Thyroid gland (tissue), 4 donors: ENCODE results near the gene SLC38A10. TPM values are rescaled to one million over a fixed set of nuclear protein-coding genes. Genes with fewer than 3 reads are reported as not detected.

Source experiments
- DNase-seq, 2 donors: peaks; one replicate each; pipeline ENCODE4 v3.0.0-alpha.2; 2019
- H3K27ac ChIP-seq, 3 donors: fragments of 200-600 bp; sonication (generic); 1 replicate in 2 of 3; 2 replicates in 1 of 3; pipeline ENCODE4 v1.5.1; 2016 to 2019; ENCODE audit warnings: mild to moderate bottlenecking in 1 of 3, moderate library complexity in 1 of 3
- H3K27me3 ChIP-seq: fragments of 200-600 bp; sonication (generic); one replicate; pipeline ENCODE4 v1.5.1; 2019
- H3K36me3 ChIP-seq, 2 donors: fragments of 200-600 bp; sonication (generic); one replicate each; pipeline ENCODE4 v1.5.1; 2016 to 2019
- H3K4me1 ChIP-seq, 2 donors: fragments of 200-600 bp; sonication (generic); one replicate each; pipeline ENCODE4 v1.5.1; 2017 to 2019
- H3K4me3 ChIP-seq, 3 donors: fragments of 200-600 bp; sonication (generic); replicated peaks in 1 of 3; 1 replicate in 2 of 3; 2 replicates in 1 of 3; pipeline ENCODE4 v1.5.1; 2016; ENCODE audit warnings: mild to moderate bottlenecking in 1 of 3
- H3K9me3 ChIP-seq: fragments of 200-600 bp; sonication (generic); one replicate; pipeline ENCODE4 v1.5.1; 2017
- POLR2A ChIP-seq, 2 donors: fragments of 450-650 bp; IDR thresholded peaks; one replicate each; pipeline ENCODE4 v1.6.1; 2017; ENCODE audit warnings: antibody characterized with exemption in 2 of 2, mild to moderate bottlenecking in 2 of 2, moderate library complexity in 1 of 2
- WGBS, 2 donors: methylation state at CpG; one replicate each; pipeline ENCODE4 v1.1.5; 2017; 5-methylcytosine and 5-hydroxymethylcytosine counted together
- intact Hi-C: fragments of 100-400 bp; cut with DNase I; formaldehyde crosslinking; loops from one replicate; pipeline ENCODE4 v1.15.1; 2023
- total RNA-seq, 4 donors: library from RNA; depleted of rRNA; stranded (reverse); fragments of >200 nt; gene quantifications; one replicate each; pipeline ENCODE4 v1.2.3, GENCODE V29; 2016
- TF ChIP-seq, protein P1 (sequence below), 6 experiments: fragments of 200-600 bp in 3 of 6; fragments of 450-650 bp in 3 of 6; sonication (generic) in 3 of 6; IDR thresholded peaks; one replicate each; pipeline ENCODE4 v1.5.1; 2016 to 2019; ENCODE audit warnings: antibody characterized with exemption in 6 of 6, mild to moderate bottlenecking in 2 of 6, inconsistent platforms in 1 of 6, moderate library complexity in 1 of 6

Gene SLC38A10
- total RNA-seq, 4 donors from 2014 or later, result 81.8 to 140 (median 121) TPM

DNA sequence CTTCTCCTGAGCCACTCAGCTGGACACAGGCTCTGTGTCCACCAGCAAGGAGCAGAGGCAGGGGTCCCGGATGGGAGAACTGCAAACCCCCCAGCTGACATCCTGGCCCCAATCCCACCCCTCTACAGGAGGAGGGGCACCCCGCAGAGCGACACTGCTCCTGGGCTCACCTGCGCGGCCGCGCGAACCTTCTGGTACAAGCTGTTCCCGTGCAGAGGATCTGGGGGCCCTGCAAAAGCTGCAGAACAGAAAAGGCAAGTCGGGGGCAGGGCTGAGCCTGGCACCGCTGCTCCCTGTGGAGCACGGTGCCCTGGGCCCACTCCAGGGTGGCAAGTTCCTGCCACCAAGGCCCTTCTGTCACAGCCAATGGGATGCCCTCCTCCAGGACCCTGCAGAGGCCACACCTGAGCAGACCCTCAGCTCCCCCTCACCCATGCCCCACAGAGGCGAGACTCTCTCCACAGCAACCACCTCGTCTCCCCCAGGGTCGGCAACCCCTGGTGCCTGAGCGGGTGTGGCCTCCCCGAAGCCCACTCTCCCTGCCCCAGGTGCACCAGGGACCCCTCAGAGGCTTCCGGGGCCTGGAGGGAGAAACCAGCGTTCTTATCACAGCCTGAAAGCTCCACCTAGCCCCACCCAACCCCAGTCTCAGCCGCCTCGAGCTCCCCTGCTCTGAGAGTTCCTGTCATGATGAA lies 61.1 kb downstream of the SLC38A10 start:
- TF ChIP-seq, protein P1, sequence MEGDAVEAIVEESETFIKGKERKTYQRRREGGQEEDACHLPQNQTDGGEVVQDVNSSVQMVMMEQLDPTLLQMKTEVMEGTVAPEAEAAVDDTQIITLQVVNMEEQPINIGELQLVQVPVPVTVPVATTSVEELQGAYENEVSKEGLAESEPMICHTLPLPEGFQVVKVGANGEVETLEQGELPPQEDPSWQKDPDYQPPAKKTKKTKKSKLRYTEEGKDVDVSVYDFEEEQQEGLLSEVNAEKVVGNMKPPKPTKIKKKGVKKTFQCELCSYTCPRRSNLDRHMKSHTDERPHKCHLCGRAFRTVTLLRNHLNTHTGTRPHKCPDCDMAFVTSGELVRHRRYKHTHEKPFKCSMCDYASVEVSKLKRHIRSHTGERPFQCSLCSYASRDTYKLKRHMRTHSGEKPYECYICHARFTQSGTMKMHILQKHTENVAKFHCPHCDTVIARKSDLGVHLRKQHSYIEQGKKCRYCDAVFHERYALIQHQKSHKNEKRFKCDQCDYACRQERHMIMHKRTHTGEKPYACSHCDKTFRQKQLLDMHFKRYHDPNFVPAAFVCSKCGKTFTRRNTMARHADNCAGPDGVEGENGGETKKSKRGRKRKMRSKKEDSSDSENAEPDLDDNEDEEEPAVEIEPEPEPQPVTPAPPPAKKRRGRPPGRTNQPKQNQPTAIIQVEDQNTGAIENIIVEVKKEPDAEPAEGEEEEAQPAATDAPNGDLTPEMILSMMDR (IDR thresholded peaks at IDR 0.05), result no peak
- TF ChIP-seq POLR2A (IDR thresholded peaks at IDR 0.05), result no peak
- peaks cover 10 to 14% of the 10 kb centered on the region in 2 donors for H3K4me1 ChIP-seq
- H3K27me3 ChIP-seq, result no peaks in the 10 kb centered on the region
- no peak for DNase-seq
- no peaks in the 10 kb centered on the region for H3K9me3 ChIP-seq
- H3K27ac ChIP-seq, result no peak overlapping the region
- H3K36me3 ChIP-seq, result peaks cover 13 to 30% of the 10 kb centered on the region in 2 donors
- intact Hi-C loops, result no loop called here
- H3K4me3 ChIP-seq, result no peak overlapping the region
- 88% methylated on average over 20 to 21 of the region's 21 CpGs for WGBS, 2 donors

DNA sequence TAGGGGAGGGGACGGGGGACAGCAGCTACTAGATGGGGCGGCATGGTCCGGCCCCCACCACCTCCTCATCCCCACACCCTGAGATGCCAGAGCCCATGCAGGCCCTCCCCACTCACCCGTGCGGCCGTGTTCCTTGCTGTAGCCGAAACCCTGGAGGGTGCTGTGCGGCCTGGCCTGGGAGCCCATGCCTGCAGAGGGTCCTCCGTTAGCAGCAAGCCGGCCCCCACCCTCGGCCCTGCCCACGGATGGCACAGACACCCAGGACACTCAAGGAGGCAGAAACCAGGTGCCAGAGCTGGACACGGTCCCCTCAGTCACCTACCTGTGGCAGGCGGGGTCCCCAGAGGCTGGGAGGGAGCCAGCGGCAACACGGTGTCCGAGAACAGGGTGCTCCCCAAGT lies 61.8 kb downstream of the SLC38A10 start:
- 96 to 98% methylated on average over 6 to 11 of the region's 17 CpGs for WGBS, 2 donors
- Histone ChIP-seq H3K27me3 (no peaks in the 10 kb centered on the region), H3K9me3 (no peaks in the 10 kb centered on the region), H3K4me1 (peaks cover 10 to 11% of the 10 kb centered on the region in 2 donors), H3K4me3 (no peak overlapping the region), H3K36me3 (peaks cover 13 to 30% of the 10 kb centered on the region in 2 donors), H3K27ac (no peak overlapping the region)
- TF ChIP-seq, protein P1 (IDR thresholded peaks at IDR 0.05), result no peak
- TF ChIP-seq POLR2A (IDR thresholded peaks at IDR 0.05), result no peak
- DNase-seq, result no peak
- intact Hi-C loops, result no loop called here

- WGBS, 2 donors, result 91 to 93% methylated on average over 10 to 15 of the region's 19 CpGs
- Histone ChIP-seq H3K27me3 (no peaks in the 10 kb centered on the region), H3K36me3 (peaks cover 13 to 30% of the 10 kb centered on the region in 2 donors), H3K27ac (no peak overlapping the region), H3K4me3 (no peak overlapping the region), H3K9me3 (no peaks in the 10 kb centered on the region), H3K4me1 (peaks cover 5% of the 10 kb centered on the region in 2 donors)
- DNase-seq, result no peak
- intact Hi-C loops, result no loop called here
- TF ChIP-seq, protein P1 (IDR thresholded peaks at IDR 0.05), result no peak
- no peak for TF ChIP-seq POLR2A (IDR thresholded peaks at IDR 0.05)
Measured at GRCh38 chr17:81232616-81233241, 62.4 kb downstream of the SLC38A10 start.

DNA sequence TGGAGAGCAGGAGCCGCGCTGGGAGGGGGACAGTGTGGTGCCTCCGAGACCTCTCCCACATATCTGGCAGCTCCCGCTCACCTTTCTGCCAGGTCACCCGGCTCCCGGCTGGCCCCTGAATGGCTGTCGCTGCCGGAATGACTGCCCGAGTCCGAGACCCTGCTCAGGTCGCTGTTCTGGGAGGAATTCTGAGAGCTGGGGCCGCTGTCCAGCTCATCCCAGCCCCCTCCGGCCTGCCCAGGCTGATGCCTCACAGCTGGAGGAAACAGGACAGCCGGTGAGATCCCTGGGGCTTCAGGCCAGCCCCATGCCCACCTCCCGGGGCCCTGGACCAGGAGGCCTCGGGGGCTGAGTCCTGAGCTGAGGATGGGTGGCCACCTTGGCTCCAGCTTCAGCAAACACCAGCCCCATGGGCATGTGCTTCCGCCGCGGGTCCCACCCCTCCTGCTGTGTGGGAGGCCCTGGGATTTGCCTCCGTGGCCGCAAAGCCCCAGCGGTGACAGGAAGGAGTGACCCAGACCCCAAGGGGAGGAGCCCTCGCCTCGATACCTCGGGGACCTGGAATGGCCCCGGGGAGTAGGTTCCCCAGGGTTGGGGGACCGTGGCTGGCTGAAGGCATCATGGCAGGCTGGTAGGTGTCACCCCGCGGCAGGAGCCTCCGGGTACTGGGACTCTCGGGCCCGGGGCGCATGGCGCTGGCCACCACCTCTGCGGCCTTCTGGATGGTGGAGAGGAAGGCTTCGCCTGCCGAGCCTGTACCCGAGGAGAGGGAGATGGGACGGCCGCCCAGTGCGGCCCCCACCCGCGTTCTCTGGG lies 63.1 kb downstream of the SLC38A10 start:
- WGBS, 2 donors, result 91 to 94% methylated on average over 21 to 22 of the region's 43 CpGs
- peaks cover 13 to 30% of the 10 kb centered on the region in 2 donors for H3K36me3 ChIP-seq
- TF ChIP-seq, protein P1 (IDR thresholded peaks at IDR 0.05), result no peak
- TF ChIP-seq POLR2A (IDR thresholded peaks at IDR 0.05), result no peak
- H3K4me1 ChIP-seq, result no peaks in the 10 kb centered on the region
- no peak overlapping the region for H3K27ac ChIP-seq
- DNase-seq, result no peak
- H3K27me3 ChIP-seq, result no peaks in the 10 kb centered on the region
- no peak overlapping the region for H3K4me3 ChIP-seq
- no peaks in the 10 kb centered on the region for H3K9me3 ChIP-seq
- intact Hi-C loops, result no loop called here
